Psoas muscle (tissue), 8 donors: ENCODE data around the gene HIGD1C. TPM values are rescaled to one million over a fixed set of nuclear protein-coding genes. Genes with fewer than 3 reads are reported as not detected.

Source experiments
- ATAC-seq, 4 donors: fragments of 200-7000 bp; cut with Tn5 transposase; one replicate each; pipeline ENCODE4 v1.9.1; 2020; ENCODE audit warnings: moderate library complexity in 3 of 4, mild to moderate bottlenecking in 2 of 4
- DNase-seq, 2 donors: peaks; one replicate each; pipeline ENCODE4 v3.0.0-alpha.2; 2020
- H3K27ac ChIP-seq: fragments of 200-600 bp; one replicate; pipeline ENCODE4 v1.8.0; 2022
- H3K27me3 ChIP-seq, 3 donors: fragments of 200-600 bp in 1 of 3; one replicate each; pipeline versions ENCODE4 v1.6.1 to v1.8.0; 2013 to 2022; ENCODE audit warnings: low read length in 2 of 3, mild to moderate bottlenecking in 2 of 3, moderate library complexity in 1 of 3; ENCODE audit not compliant: insufficient read depth in 3 of 3
- H3K36me3 ChIP-seq, 2 donors: fragments of 200-600 bp in 1 of 2; one replicate each; pipeline versions ENCODE4 v1.6.1 to v1.8.0; 2013 to 2022; ENCODE audit warnings: low read depth in 1 of 2, mild to moderate bottlenecking in 1 of 2, moderate library complexity in 1 of 2; ENCODE audit not compliant: insufficient read depth in 1 of 2
- H3K4me1 ChIP-seq: fragments of 200-600 bp; one replicate; pipeline ENCODE4 v1.8.0; 2022
- H3K4me3 ChIP-seq: fragments of 200-600 bp; one replicate; pipeline ENCODE4 v1.8.0; 2022; ENCODE audit warnings: mild to moderate bottlenecking
- H3K9me3 ChIP-seq: fragments of 200-600 bp; one replicate; pipeline ENCODE4 v1.8.0; 2022
- WGBS, 3 donors: extraction: QIAGEN DNeasy Blood & Tissue Kit; methylation state at CpG; one replicate each; pipeline versions ENCODE4 v1.1.6 to v1.1.7; 2013; 5-methylcytosine and 5-hydroxymethylcytosine counted together
- intact Hi-C, 2 donors: fragments of 100-400 bp; cut with DNase I; formaldehyde crosslinking; loops; one replicate each; pipeline versions ENCODE4 v1.11.0 to v1.14.2; 2022
- polyA plus RNA-seq, 3 donors: library from polyadenylated mRNA; stranded (reverse); fragments of 200-250 nt; gene quantifications; one replicate each; pipeline ENCODE4 v1.2.3, GENCODE V29; 2013
- total RNA-seq, 4 donors: library from RNA; stranded (reverse); fragmentation: NEBNext Ultra II Directional in 2 of 4; extraction: Animal tissue kit (Norgen Biotek cat#: 25700) in 2 of 4; gene quantifications; one replicate each; pipeline versions ENCODE4 v1.2.1 to v1.2.4, GENCODE V29; 2021 to 2023
- TF ChIP-seq, protein P1 (sequence below): fragments of 200-600 bp; IDR thresholded peaks from one replicate; pipeline ENCODE4 v1.8.0; 2022; ENCODE audit warnings: antibody characterized with exemption
- donor health status: healthy with polysubstance abuse.
- donor health status: DM: no; HTN: no; CAD: no; lungs with moderate emphysema.
- donor health status: Bipolar disorder and iron deficiency.
- donor health status: healthy.
- donor health status: DM: yes; HTN: yes; CAD: no.
- donor health status: DM: no; HTN: no; CAD: no.
- donor health status: DM: no; HTN: no; CAD: no.
- donor health status: DM: yes; HTN: yes; CAD: no.

HIGD1C gene
- total and polyA plus RNA-seq, 7 donors, result not detected

DNA sequence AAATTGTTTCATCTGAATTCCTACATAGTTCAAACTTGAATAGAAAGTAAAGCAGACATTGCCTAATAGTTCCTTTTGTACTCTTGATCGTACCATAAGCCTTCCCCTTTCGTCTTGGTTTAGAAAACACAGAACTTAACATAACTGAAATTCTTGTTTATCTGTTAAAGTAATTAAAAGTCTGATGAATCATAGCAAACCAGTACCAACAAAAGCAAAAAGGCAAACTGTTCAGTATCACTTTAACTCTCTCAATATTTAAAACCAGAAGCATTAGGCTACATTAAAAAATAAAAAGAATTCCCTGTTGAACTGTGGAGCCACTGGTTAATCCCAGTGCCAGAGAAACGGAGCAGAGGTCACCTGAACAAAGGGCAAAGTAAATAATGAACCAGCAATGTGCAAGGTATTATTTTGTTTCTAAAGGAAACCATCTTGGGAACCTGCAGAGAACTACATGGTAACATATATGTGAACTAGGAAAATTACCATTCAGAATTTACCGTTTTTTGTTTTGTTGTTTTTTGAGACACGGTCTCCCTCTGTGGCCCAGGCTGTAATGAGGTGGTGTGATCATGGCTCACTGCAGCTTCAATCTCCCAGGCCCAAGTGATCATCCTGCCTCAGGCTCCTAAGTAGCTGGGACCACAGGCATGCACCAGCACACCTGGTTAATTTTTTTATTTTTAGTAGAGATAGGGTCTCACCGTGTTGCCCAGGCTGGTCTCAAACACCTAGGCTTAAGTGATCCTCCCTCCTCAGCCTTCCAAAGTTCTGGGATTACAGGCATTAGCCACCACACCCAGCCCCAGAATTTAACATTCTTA is 17.1 kb upstream of the HIGD1C start:
- no peaks in the 10 kb centered on the region for H3K27me3 ChIP-seq
- no peak for ATAC-seq
- peaks cover 0 to 10% of the 10 kb centered on the region in 2 donors for H3K36me3 ChIP-seq
- TF ChIP-seq, protein P1, sequence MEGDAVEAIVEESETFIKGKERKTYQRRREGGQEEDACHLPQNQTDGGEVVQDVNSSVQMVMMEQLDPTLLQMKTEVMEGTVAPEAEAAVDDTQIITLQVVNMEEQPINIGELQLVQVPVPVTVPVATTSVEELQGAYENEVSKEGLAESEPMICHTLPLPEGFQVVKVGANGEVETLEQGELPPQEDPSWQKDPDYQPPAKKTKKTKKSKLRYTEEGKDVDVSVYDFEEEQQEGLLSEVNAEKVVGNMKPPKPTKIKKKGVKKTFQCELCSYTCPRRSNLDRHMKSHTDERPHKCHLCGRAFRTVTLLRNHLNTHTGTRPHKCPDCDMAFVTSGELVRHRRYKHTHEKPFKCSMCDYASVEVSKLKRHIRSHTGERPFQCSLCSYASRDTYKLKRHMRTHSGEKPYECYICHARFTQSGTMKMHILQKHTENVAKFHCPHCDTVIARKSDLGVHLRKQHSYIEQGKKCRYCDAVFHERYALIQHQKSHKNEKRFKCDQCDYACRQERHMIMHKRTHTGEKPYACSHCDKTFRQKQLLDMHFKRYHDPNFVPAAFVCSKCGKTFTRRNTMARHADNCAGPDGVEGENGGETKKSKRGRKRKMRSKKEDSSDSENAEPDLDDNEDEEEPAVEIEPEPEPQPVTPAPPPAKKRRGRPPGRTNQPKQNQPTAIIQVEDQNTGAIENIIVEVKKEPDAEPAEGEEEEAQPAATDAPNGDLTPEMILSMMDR, result no peak
- 42 to 54% (median 47%) methylated on average over 6 of the region's 6 CpGs for WGBS, 3 donors
- H3K4me3 ChIP-seq, result no peak overlapping the region
- H3K27ac ChIP-seq, result peak overlapping the region; percentile 66
- H3K9me3 ChIP-seq, result no peaks in the 10 kb centered on the region
- intact Hi-C loops, result loop anchor here in 1 of 2 donors (5.0 kb wide), 1 partner anchor 173 kb away; the partner anchor contains the start of gene ATF1
- peaks cover 40% of the 10 kb centered on the region for H3K4me1 ChIP-seq
- DNase-seq, result no peak

DNA sequence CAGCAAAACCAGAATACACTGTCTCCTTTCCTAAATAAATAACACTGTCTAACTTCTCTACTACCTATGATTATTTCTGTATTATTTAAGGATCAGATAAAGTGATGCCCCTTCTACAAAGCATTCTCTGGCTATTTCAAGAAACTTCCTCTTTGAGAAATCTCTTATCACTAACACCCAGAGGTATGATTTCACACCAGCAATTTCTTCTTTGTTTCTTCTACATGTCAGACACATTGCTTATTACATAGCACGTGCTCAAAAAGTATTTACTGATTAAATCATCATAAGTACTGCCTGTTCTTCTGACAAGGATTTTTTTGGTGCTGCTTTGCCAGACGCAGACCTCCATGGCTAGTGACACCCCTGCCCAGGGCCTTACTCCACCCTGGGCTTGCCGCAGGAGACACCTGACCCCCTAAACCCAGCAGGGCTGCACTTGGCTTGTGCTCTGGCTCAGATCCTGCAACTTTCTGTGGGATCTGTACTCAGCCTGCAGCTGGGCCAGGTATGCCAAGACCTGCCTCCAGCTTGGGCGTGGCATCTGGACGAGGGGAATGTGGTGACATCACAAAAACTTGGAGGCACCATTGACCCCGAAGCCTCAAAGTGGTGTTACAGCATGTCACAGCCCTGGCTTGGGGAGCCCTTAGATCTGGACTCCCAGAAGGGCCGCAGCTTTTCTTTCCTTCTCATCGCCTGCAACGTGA is 15.4 kb upstream of the HIGD1C start:
- no peak overlapping the region for H3K4me3 ChIP-seq
- ATAC-seq (no peak), DNase-seq (no peak)
- H3K27ac ChIP-seq, result no peak overlapping the region
- no peaks in the 10 kb centered on the region for H3K36me3 ChIP-seq
- intact Hi-C loops, result no loop called here
- TF ChIP-seq, protein P1, result no peak
- no peaks in the 10 kb centered on the region for H3K27me3 ChIP-seq
- H3K4me1 ChIP-seq, result peaks cover 29% of the 10 kb centered on the region
- no peaks in the 10 kb centered on the region for H3K9me3 ChIP-seq
- WGBS, 3 donors, result 72 to 91% (median 77%) methylated on average over 9 of the region's 9 CpGs

DNA sequence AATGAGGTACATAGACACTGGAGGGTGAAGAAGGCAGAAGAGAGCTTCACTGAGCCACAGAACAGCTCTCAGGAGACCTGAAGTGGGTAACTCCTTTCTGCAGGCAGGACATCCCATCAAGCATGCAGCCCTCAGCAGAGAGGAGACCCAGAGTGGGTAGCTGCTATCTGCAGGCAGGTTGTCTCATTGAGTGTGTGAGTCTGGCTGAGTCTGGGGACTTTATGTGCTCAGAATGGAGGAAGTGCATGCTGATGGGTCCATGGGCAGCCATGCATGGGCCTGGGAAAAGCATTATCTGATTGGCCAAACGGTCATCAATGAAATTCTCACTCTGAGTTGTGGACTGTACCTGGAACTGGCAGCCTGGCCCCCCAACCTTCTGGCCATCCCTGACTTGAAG is 14.7 kb upstream of the HIGD1C start:
- H3K27ac ChIP-seq, result no peak overlapping the region
- intact Hi-C loops, result no loop called here
- no peaks in the 10 kb centered on the region for H3K36me3 ChIP-seq

DNA sequence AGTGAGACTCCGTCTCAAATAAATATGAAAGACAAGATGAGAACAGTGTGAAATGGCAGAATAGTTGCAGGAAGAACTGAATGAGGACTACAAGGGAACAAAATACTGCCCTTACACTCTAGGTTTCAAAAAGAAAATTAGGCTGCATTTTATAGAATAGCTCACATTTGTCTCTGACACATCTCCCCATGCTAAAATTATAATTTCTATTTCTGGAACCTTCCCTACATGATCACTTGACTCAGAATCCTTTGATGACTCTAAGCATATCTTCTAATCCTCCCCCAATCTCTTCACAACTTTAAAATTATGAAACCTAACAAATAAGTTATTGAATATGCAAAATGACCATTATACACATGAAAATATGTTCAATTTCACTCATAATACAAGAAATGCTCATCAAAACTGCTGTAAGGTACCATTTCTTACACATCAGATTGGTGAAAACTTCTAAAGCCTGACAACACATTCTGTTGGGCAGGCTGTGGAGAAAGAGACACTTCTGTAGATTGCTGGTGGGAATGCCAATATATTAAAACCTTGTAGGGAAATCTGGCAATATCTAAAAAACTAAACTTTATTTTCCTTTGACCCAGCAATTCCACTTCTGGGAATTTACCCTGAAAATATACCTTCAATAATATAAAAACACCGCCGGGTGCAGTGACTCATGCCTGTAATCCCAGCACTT is 4.3 kb upstream of the HIGD1C start:
- intact Hi-C loops, result no loop called here
- 70 to 93% (median 71%) methylated on average over 3 of the region's 3 CpGs for WGBS, 3 donors

More for the DNA sequence above, 14.7 kb upstream of the HIGD1C start:
- no peak for ATAC-seq
- Histone ChIP-seq H3K9me3 (no peaks in the 10 kb centered on the region), H3K4me3 (no peak overlapping the region), H3K4me1 (peaks cover 22% of the 10 kb centered on the region), H3K27me3 (no peaks in the 10 kb centered on the region)
- WGBS, 3 donors, result 91 to 98% (median 93%) methylated on average over 1 of the region's 1 CpG
- DNase-seq, result no peak
- TF ChIP-seq, protein P1, result no peak

More for the DNA sequence above, 4.3 kb upstream of the HIGD1C start:
- H3K27me3 ChIP-seq, result no peaks in the 10 kb centered on the region
- TF ChIP-seq, protein P1, result no peak
- H3K4me3 ChIP-seq, result no peak overlapping the region
- no peak for DNase-seq
- ATAC-seq, result peak in 2 of 4 donors; percentile 50 to 60
- no peak overlapping the region for H3K27ac ChIP-seq
- H3K4me1 ChIP-seq, result peaks cover 9% of the 10 kb centered on the region
- no peaks in the 10 kb centered on the region for H3K36me3 ChIP-seq
- H3K9me3 ChIP-seq, result no peaks in the 10 kb centered on the region
